HK-2 (cell line): Measurements from ENCODE around the gene KIF5C.

Experiments
- DNase-seq: peaks from one replicate; pipeline ENCODE4 v3.0.0-alpha.2; 2018; ENCODE audit not compliant: unreplicated experiment

The KIF5C gene

GRCh38 chr2:149015926-149016563, 141.0 kb downstream of the KIF5C start:
- no peak for DNase-seq

GRCh38 chr2:149017116-149017985, 142.3 kb downstream of the KIF5C start:
- peak; percentile 59 for DNase-seq

GRCh38 chr2:149018981-149019380, 144.0 kb downstream of the KIF5C start:
- DNase-seq, result no peak

GRCh38 chr2:149019768-149020167, 144.7 kb downstream of the KIF5C start:
- DNase-seq, result no peak

- no peak for DNase-seq
Measured at GRCh38 chr2:149020432-149020851, 145.4 kb downstream of the KIF5C start.

GRCh38 chr2:149021271-149021719, 146.3 kb downstream of the KIF5C start:
- DNase-seq, result no peak

- DNase-seq, result no peak
Measured at GRCh38 chr2:149021761-149022160, 146.7 kb downstream of the KIF5C start.

- no peak for DNase-seq
Measured at GRCh38 chr2:149023091-149023490, 148.1 kb downstream of the KIF5C start.

- DNase-seq, result no peak
Measured at GRCh38 chr2:149027590-149028250, 152.7 kb downstream of the KIF5C start.

GRCh38 chr2:149028377-149028776, 153.3 kb downstream of the KIF5C start:
- DNase-seq, result no peak

- DNase-seq, result no peak
Measured at GRCh38 chr2:149028891-149029290, 153.9 kb downstream of the KIF5C start.

- DNase-seq, result no peak
Measured at GRCh38 chr2:149029307-149029965, 154.4 kb downstream of the KIF5C start.

GRCh38 chr2:149031396-149031795, 156.4 kb downstream of the KIF5C start:
- no peak for DNase-seq

GRCh38 chr2:149033716-149034115, 158.7 kb downstream of the KIF5C start:
- no peak for DNase-seq

- no peak for DNase-seq
Measured at GRCh38 chr2:149034406-149034805, 159.4 kb downstream of the KIF5C start.

GRCh38 chr2:149036507-149037293, 161.7 kb downstream of the KIF5C start:
- DNase-seq, result no peak

GRCh38 chr2:149037851-149038250, 162.8 kb downstream of the KIF5C start:
- no peak for DNase-seq

- no peak for DNase-seq
Measured at GRCh38 chr2:149038442-149039212, 163.6 kb downstream of the KIF5C start, which contains the start of gene LYPD6B. TSS of gene LYPD6B (plus strand) at chr2:149038699. CDS start at chr2:149130949, 92,250 bp downstream.

- DNase-seq, result no peak
Measured at GRCh38 chr2:149039213-149039724, 164.2 kb downstream of the KIF5C start.

- DNase-seq, result no peak
Measured at GRCh38 chr2:149040451-149040850, 165.4 kb downstream of the KIF5C start.
